ENCODE measurements around the gene WDR27. TPM values are rescaled to one million over a fixed set of nuclear protein-coding genes. Genes with fewer than 3 reads are reported as not detected.
"Not testable (repeated sequence)": the region's sequence is repeated elsewhere in the genome, so short reads cannot be mapped to it uniquely, and the experiment has no call there.

WDR27 gene
- total and polyA plus RNA-seq, 4 donors: 4.5 to 58.7 (median 40.4) TPM

DNA sequence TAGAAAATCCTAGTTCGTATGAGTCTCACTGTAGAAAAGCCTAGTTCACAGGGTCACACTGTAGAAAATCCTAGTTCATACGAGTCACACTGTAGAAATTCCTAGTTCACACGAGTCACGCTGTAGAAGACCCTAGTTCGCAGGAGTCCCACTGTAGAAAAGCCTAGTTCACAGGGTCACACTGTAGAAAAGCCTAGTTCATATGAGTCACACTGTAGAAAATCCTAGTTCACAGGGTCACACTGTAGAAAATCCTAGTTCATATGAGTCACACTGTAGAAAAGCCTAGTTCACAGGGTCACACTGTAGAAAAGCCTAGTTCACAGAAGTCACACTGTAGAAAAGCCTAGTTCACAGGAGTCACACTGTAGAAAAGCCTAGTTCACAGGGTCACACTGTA is 56.4 kb downstream of the WDR27 start:
- H3K36me3 ChIP-seq (ENCODE audit: control insufficient read depth in 1 of 2, insufficient read depth in 2 of 2, low read length in 1 of 2); DNase-seq; H3K4me3 ChIP-seq (ENCODE audit: low read length in 2 of 2); ATAC-seq (ENCODE audit: low FRiP score); H3K27me3 ChIP-seq (ENCODE audit: control insufficient read depth in 1 of 2, insufficient read depth in 2 of 2, low read length in 1 of 2); H3K4me1 ChIP-seq (ENCODE audit: control insufficient read depth in 1 of 2, insufficient read depth in 2 of 2, low read length in 2 of 2); H3K9me3 ChIP-seq (ENCODE audit: control insufficient read depth, low read length); H3K27ac ChIP-seq (ENCODE audit: low read depth in 1 of 2, low read length in 2 of 2): not testable (repeated sequence)
- WGBS, 2 donors: 96 to 97% methylated on average over 5 of the region's 5 CpGs
- intact Hi-C loops (cut with DNase I): loop anchor here in 1 of 2 donors (10.0 kb wide), 1 partner anchor 751 kb away; no protein-coding TSS in a partner anchor

DNA sequence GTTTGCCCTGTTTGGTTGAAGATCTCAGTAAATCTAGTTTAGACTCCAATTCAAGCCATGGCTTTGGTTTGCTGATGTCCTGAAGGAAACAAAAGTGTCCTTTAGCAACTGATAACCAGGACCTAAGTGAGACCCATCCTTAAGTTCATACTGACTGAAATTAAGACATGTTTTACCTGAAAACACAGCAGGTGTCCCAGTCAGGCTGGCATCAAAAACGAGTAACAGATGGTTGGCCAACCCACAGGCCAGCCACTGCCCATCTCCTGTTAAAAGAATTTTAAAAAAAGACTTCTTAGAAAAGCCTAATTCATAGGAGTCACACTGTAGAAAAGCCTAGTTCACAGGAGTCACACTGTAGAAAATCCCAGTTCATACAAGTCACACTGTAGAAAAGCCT is 58.3 kb downstream of the WDR27 start:
- WGBS, 2 donors: 73 to 74% methylated on average over 1 of the region's 1 CpG

DNA sequence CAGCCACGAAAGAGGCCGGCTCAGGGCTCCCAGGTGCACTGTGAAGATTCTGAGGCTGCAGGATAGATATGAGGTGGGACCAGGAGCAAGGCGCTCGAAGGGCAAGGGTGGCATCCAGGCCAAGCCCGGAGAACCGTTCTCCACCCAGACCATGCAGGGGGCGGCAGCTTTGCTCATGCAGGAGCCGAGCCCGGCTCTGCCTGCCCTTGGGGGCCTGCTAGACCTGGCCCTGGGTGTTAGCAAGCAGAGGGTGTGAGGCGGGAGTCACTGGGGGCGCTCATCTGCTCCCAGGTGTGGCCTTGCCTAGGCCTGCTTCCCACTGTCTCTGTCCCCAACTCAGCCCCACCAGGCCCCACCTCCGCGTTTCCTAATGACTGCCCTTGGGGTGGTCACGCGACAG is 59.4 kb downstream of the WDR27 start:
- DNase-seq (no peak), ATAC-seq (ENCODE audit: low FRiP score) (peak; percentile 12)
- no peak overlapping the region for H3K27ac ChIP-seq (ENCODE audit: low read depth in 1 of 2, low read length in 2 of 2)
- WGBS, 2 donors: 92% methylated on average over 15 of the region's 15 CpGs
- H3K4me3 ChIP-seq (ENCODE audit: low read length in 2 of 2): no peak overlapping the region
- no peaks in the 10 kb centered on the region for H3K27me3 ChIP-seq (ENCODE audit: control insufficient read depth in 1 of 2, insufficient read depth in 2 of 2, low read length in 1 of 2)
- H3K36me3 ChIP-seq (ENCODE audit: control insufficient read depth in 1 of 2, insufficient read depth in 2 of 2, low read length in 1 of 2): peaks cover 0 to under 1% of the 10 kb centered on the region in 2 donors
- H3K4me1 ChIP-seq (ENCODE audit: control insufficient read depth in 1 of 2, insufficient read depth in 2 of 2, low read length in 2 of 2): no peaks in the 10 kb centered on the region
- intact Hi-C loops (cut with DNase I): loop anchor here (5.0 to 10.0 kb wide), 3 partner anchors 685 to 748 kb away; no protein-coding TSS in a partner anchor
- H3K9me3 ChIP-seq (ENCODE audit: control insufficient read depth, low read length): no peaks in the 10 kb centered on the region

More for the DNA sequence above, 58.3 kb downstream of the WDR27 start:
- Histone ChIP-seq H3K27ac (ENCODE audit: low read depth in 1 of 2, low read length in 2 of 2) (no peak overlapping the region), H3K4me1 (ENCODE audit: control insufficient read depth in 1 of 2, insufficient read depth in 2 of 2, low read length in 2 of 2) (no peaks in the 10 kb centered on the region), H3K36me3 (ENCODE audit: control insufficient read depth in 1 of 2, insufficient read depth in 2 of 2, low read length in 1 of 2) (no peaks in the 10 kb centered on the region), H3K9me3 (ENCODE audit: control insufficient read depth, low read length) (no peaks in the 10 kb centered on the region), H3K27me3 (ENCODE audit: control insufficient read depth in 1 of 2, insufficient read depth in 2 of 2, low read length in 1 of 2) (no peaks in the 10 kb centered on the region), H3K4me3 (ENCODE audit: low read length in 2 of 2) (no peak overlapping the region)
- ATAC-seq (ENCODE audit: low FRiP score) (no peak), DNase-seq (no peak)
- intact Hi-C loops (cut with DNase I): loop anchor here (5.0 to 10.0 kb wide), 3 partner anchors 686 to 749 kb away; no protein-coding TSS in a partner anchor

DNA sequence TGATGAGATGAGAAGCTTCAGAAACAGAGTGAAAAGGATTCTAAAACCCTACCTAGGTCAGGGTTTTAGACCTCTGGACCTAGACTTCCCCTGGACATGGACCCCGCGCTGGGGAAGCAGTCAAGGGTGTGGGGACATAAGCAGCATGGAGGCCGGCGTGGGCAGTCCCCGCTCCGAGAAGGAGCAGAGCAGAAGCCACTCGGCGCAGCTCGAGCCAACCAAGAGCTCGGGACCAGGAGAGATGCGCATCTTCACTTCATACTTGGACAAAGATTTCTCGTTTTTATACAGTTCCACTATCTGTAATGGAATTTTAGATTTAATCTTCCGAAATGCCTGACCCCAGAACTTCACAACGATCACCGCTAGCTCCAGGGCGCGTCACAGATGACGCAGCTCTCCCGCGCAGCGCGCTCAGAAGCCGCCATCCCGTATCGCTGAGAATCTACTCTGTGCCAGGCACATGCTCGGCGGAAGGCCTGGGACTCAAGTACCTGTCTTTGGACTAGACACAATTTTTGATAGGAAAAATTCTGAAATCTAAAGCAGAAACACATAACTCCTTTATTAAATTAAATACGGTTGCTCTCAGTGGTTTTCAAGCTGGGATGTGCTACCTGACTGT is 60.3 kb downstream of the WDR27 start:
- WGBS, 2 donors: 97 to 98% methylated on average over 28 of the region's 28 CpGs

DNA sequence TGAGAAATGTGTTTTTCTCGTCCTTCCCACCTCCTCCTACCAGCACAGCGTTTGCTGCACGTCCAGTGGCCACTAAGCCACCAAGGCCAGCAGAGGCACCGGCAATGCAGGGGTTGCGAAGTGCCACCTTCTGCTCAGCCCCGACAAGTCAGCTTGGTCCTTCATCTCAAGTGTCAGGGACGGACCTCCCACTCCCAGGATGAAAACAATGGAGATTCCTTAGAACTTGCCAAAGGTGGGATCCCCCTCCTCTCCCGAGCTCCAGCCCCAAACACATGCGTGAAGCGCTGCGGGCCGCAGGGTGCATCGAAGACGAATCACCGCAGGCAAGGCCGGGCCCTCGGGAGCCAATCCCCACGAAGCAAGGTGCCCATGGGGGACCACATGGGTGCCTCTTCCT is 60.8 kb downstream of the WDR27 start:
- ATAC-seq (ENCODE audit: low FRiP score): no peak
- no peaks in the 10 kb centered on the region for H3K27me3 ChIP-seq (ENCODE audit: control insufficient read depth in 1 of 2, insufficient read depth in 2 of 2, low read length in 1 of 2)
- intact Hi-C loops (cut with DNase I): loop anchor here (5.0 to 10.0 kb wide), 3 partner anchors 684 to 746 kb away; no protein-coding TSS in a partner anchor
- DNase-seq: no peak
- H3K9me3 ChIP-seq (ENCODE audit: control insufficient read depth, low read length): no peaks in the 10 kb centered on the region
- H3K36me3 ChIP-seq (ENCODE audit: control insufficient read depth in 1 of 2, insufficient read depth in 2 of 2, low read length in 1 of 2): peaks cover 0 to 2% of the 10 kb centered on the region in 2 donors
- H3K4me3 ChIP-seq (ENCODE audit: low read length in 2 of 2): no peak overlapping the region
- WGBS, 2 donors: 91 to 93% methylated on average over 18 of the region's 18 CpGs
- no peak overlapping the region for H3K27ac ChIP-seq (ENCODE audit: low read depth in 1 of 2, low read length in 2 of 2)
- H3K4me1 ChIP-seq (ENCODE audit: control insufficient read depth in 1 of 2, insufficient read depth in 2 of 2, low read length in 2 of 2): no peaks in the 10 kb centered on the region

More for the DNA sequence above, 60.3 kb downstream of the WDR27 start:
- ATAC-seq (ENCODE audit: low FRiP score): no peak
- Histone ChIP-seq H3K27ac (ENCODE audit: low read depth in 1 of 2, low read length in 2 of 2) (no peak overlapping the region), H3K36me3 (ENCODE audit: control insufficient read depth in 1 of 2, insufficient read depth in 2 of 2, low read length in 1 of 2) (peaks cover 0 to 2% of the 10 kb centered on the region in 2 donors), H3K27me3 (ENCODE audit: control insufficient read depth in 1 of 2, insufficient read depth in 2 of 2, low read length in 1 of 2) (no peaks in the 10 kb centered on the region), H3K4me1 (ENCODE audit: control insufficient read depth in 1 of 2, insufficient read depth in 2 of 2, low read length in 2 of 2) (no peaks in the 10 kb centered on the region), H3K9me3 (ENCODE audit: control insufficient read depth, low read length) (no peaks in the 10 kb centered on the region), H3K4me3 (ENCODE audit: low read length in 2 of 2) (no peak overlapping the region)
- intact Hi-C loops (cut with DNase I): loop anchor here (5.0 to 10.0 kb wide), 3 partner anchors 684 to 747 kb away; no protein-coding TSS in a partner anchor
- DNase-seq: no peak

DNA sequence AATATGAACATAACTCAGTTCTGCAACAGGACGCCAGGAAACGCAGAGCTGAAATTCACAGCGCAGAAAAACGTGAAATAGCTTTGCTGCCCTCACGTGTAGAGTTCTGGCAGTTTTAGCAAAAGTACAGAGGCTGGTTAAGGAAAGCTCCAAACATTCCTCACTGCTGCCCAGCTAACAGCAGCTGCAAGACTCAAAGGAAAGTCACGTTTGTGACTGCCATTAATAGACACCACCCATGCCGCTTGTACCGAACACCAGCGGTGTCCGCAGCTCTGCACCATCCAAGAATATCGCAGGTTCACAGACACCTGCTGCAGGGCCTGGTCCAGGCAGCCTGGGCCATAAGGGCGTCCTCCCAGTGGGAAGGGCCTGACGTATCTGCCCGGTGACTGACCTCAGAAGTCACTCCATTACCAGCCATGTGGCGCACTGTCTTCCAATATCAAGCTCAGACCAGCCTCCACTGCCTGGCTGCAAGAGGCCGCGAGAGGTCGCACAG is 61.4 kb downstream of the WDR27 start:
- WGBS, 2 donors: 45 to 51% methylated on average over 18 of the region's 18 CpGs
- Histone ChIP-seq H3K4me3 (ENCODE audit: low read length in 2 of 2) (no peak overlapping the region), H3K4me1 (ENCODE audit: control insufficient read depth in 1 of 2, insufficient read depth in 2 of 2, low read length in 2 of 2) (no peaks in the 10 kb centered on the region), H3K27ac (ENCODE audit: low read depth in 1 of 2, low read length in 2 of 2) (no peak overlapping the region), H3K9me3 (ENCODE audit: control insufficient read depth, low read length) (no peaks in the 10 kb centered on the region), H3K36me3 (ENCODE audit: control insufficient read depth in 1 of 2, insufficient read depth in 2 of 2, low read length in 1 of 2) (peaks cover 0 to 2% of the 10 kb centered on the region in 2 donors), H3K27me3 (ENCODE audit: control insufficient read depth in 1 of 2, insufficient read depth in 2 of 2, low read length in 1 of 2) (no peaks in the 10 kb centered on the region)
- ATAC-seq (ENCODE audit: low FRiP score) (peak; percentile 47), DNase-seq (no peak)
- intact Hi-C loops (cut with DNase I): loop anchor here (5.0 to 10.0 kb wide), 3 partner anchors 683 to 746 kb away; no protein-coding TSS in a partner anchor

DNA sequence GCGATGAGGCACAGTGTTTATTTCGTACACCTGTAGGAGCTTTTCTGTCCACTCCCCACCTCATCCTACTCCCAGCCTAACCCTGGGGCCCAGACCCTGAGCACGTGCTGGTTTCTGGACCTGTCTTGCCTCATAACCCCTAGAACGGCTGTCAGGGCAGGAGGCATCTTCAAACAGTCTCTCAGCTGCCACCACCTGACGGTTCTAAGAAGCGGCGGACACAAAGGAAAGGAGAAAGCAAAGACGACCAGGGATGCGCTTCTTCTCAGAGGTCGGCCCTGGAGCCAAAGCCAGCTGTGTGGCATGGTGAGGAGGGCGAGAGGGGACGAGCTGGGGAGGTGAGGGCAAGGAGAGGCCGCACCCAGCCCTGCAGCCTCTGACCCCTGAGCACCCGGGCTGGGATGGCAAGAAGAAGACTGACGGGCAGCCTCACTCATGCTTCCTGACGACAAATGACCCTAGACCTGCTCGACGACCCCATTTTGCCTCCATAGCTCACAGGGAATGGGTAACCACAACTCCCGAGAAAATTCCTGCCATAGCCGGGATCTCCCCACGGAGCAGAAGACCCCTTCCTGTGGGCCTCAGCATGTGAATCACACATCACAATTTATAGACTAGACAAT is 62.1 kb downstream of the WDR27 start:
- WGBS, 2 donors: 74 to 75% methylated on average over 21 of the region's 21 CpGs
- no peak overlapping the region for H3K27ac ChIP-seq (ENCODE audit: low read depth in 1 of 2, low read length in 2 of 2)
- no peak overlapping the region for H3K4me3 ChIP-seq (ENCODE audit: low read length in 2 of 2)
- H3K36me3 ChIP-seq (ENCODE audit: control insufficient read depth in 1 of 2, insufficient read depth in 2 of 2, low read length in 1 of 2): peaks cover 0 to 2% of the 10 kb centered on the region in 2 donors
- no peaks in the 10 kb centered on the region for H3K4me1 ChIP-seq (ENCODE audit: control insufficient read depth in 1 of 2, insufficient read depth in 2 of 2, low read length in 2 of 2)
- intact Hi-C loops (cut with DNase I): loop anchor here (5.0 to 10.0 kb wide), 3 partner anchors 682 to 745 kb away; no protein-coding TSS in a partner anchor
- H3K9me3 ChIP-seq (ENCODE audit: control insufficient read depth, low read length): no peaks in the 10 kb centered on the region
- no peaks in the 10 kb centered on the region for H3K27me3 ChIP-seq (ENCODE audit: control insufficient read depth in 1 of 2, insufficient read depth in 2 of 2, low read length in 1 of 2)
- DNase-seq (no peak), ATAC-seq (ENCODE audit: low FRiP score) (no peak)

DNA sequence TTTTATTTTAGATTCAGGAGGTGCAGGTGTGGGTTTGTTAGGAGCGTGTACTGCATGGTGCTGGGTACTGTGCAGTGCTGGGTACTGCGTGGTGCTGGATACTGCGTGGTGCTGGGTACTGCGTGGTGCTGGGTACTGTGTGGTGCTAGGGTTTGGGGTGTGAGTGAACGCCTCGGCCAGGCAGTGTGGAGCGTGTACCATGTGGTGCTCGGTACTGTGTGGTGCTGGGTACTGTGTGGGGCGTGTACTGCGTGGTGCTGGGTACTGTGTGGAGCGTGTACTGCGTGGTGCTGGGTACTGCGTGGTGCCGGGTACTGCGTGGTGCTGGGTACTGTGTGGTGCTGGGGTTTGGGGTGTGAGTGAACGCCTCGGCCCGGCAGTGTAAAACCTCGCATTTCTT is 62.9 kb downstream of the WDR27 start:
- peaks cover 0 to 2% of the 10 kb centered on the region in 2 donors for H3K36me3 ChIP-seq (ENCODE audit: control insufficient read depth in 1 of 2, insufficient read depth in 2 of 2, low read length in 1 of 2)
- intact Hi-C loops (cut with DNase I): no loop called here

More for the DNA sequence above, 62.9 kb downstream of the WDR27 start:
- no peak overlapping the region for H3K27ac ChIP-seq (ENCODE audit: low read depth in 1 of 2, low read length in 2 of 2)
- H3K4me1 ChIP-seq (ENCODE audit: control insufficient read depth in 1 of 2, insufficient read depth in 2 of 2, low read length in 2 of 2): no peaks in the 10 kb centered on the region
- DNase-seq (no peak), ATAC-seq (ENCODE audit: low FRiP score) (no peak)
- WGBS, 2 donors: 95 to 98% methylated on average over 19 of the region's 19 CpGs
- H3K9me3 ChIP-seq (ENCODE audit: control insufficient read depth, low read length): no peaks in the 10 kb centered on the region
- H3K4me3 ChIP-seq (ENCODE audit: low read length in 2 of 2): no peak overlapping the region
- H3K27me3 ChIP-seq (ENCODE audit: control insufficient read depth in 1 of 2, insufficient read depth in 2 of 2, low read length in 1 of 2): no peaks in the 10 kb centered on the region
